H1 (cell line): ENCODE data around the gene RGS17.

ENCODE experiments used
- CEBPB ChIP-seq: IDR thresholded peaks from 2 replicates; pipeline ENCODE4 v1.6.1; 2012; ENCODE audit warnings: low read depth, low read length
- CTCF ChIP-seq, 3 experiments: IDR thresholded peaks; 1 replicate in 2 of 3; 2 replicates in 1 of 3; pipeline versions ENCODE4 v1.5.1 to v1.6.1; 2011; ENCODE audit warnings: low read length in 3 of 3, mild to moderate bottlenecking in 3 of 3, inconsistent platforms in 2 of 3, low read depth in 1 of 3, moderate library complexity in 1 of 3; ENCODE audit not compliant: insufficient read depth in 1 of 3; ENCODE audit errors: control extremely low read depth in 1 of 3
- E2F6 ChIP-seq: IDR thresholded peaks from 2 replicates; pipeline ENCODE4 v1.6.1; 2012; ENCODE audit warnings: inconsistent platforms
- EP300 ChIP-seq, 2 experiments: IDR thresholded peaks; 1 replicate in 1 of 2; 2 replicates in 1 of 2; pipeline ENCODE4 v1.6.1; 2011 to 2012; ENCODE audit warnings: low read depth in 2 of 2, low read length in 2 of 2, mild to moderate bottlenecking in 2 of 2, borderline replicate concordance in 1 of 2, inconsistent platforms in 1 of 2, moderate library complexity in 1 of 2
- EZH2 ChIP-seq: fragments of 200-600 bp; sonication (generic); IDR thresholded peaks from 2 replicates; pipeline ENCODE4 v1.7.1; 2012; ENCODE audit warnings: low read depth, mild to moderate bottlenecking, moderate library complexity, low read length, inconsistent platforms; ENCODE audit not compliant: severe bottlenecking
- POLR2A ChIP-seq, 2 experiments: IDR thresholded peaks; 1 replicate in 1 of 2; 2 replicates in 1 of 2; pipeline ENCODE4 v1.6.1; 2011; ENCODE audit warnings: low read depth in 2 of 2, low read length in 2 of 2, mild to moderate bottlenecking in 2 of 2; ENCODE audit errors: control extremely low read depth in 1 of 2
- POLR2AphosphoS5 ChIP-seq: IDR thresholded peaks from 2 replicates; pipeline ENCODE4 v1.6.1; 2011; ENCODE audit warnings: low read depth, low read length
- RAD21 ChIP-seq, 2 experiments: IDR thresholded peaks in 1 of 2; conservative IDR thresholded peaks in 1 of 2; 2 replicates each; pipeline ENCODE4 v1.6.1; 2011; ENCODE audit warnings: low read depth in 2 of 2, low read length in 2 of 2, improper control_type of control experiment in 1 of 2, inconsistent platforms in 1 of 2, mild to moderate bottlenecking in 1 of 2, moderate library complexity in 1 of 2
- SIRT6 ChIP-seq: IDR thresholded peaks from one replicate; pipeline ENCODE4 v1.7.1; 2012; ENCODE audit warnings: low read length, inconsistent platforms
- SP1 ChIP-seq: IDR thresholded peaks from 2 replicates; pipeline ENCODE4 v1.6.1; 2011; ENCODE audit warnings: low read depth, low read length
- TAF1 ChIP-seq: IDR thresholded peaks from 2 replicates; pipeline ENCODE4 v1.6.1; 2011; ENCODE audit warnings: mild to moderate bottlenecking, low read depth, low read length
- TBP ChIP-seq: IDR thresholded peaks from 2 replicates; pipeline ENCODE4 v1.6.1; 2011; ENCODE audit warnings: low read depth, low read length, improper control_type of control experiment
- TF ChIP-seq, protein P1 (sequence below): IDR thresholded peaks from 2 replicates; pipeline ENCODE4 v1.6.1; 2011; ENCODE audit warnings: low read depth, mild to moderate bottlenecking, low read length; ENCODE audit not compliant: insufficient read depth
- TF ChIP-seq, protein P2 (sequence below): IDR thresholded peaks from 2 replicates; pipeline ENCODE4 v1.6.1; 2012; ENCODE audit warnings: inconsistent platforms

DNA sequence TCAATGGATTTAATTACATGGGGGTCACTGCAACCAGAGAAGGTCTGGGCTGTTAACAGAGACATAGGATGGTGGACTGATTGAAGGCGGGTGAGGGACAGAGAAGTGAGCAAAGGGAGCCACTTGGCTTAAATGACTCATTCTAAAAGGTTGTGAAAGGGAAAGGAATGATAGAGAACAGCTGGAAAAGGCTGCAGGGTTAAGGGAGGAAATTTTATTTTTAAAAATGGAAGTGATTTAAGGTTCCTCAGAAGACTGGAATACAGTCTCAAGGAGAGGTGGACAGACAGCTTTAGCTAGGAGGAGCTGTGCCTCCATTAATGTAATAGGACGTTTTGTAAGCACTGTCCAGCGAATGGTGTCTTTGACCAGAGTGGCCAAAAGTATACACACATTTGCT lies 46.7 kb downstream of the RGS17 start:
- TF ChIP-seq SP1 = no peak
- no peak for TF ChIP-seq CTCF (IDR thresholded peaks at IDR 0.05; ENCODE audit: control extremely low read depth in 1 of 3, insufficient read depth in 1 of 3, low read depth in 1 of 3, low read length in 3 of 3)
- TF ChIP-seq E2F6 = no peak
- no peak for TF ChIP-seq EP300 (IDR thresholded peaks at IDR 0.05; ENCODE audit: borderline replicate concordance in 1 of 2, low read depth in 2 of 2, low read length in 2 of 2)
- no peak for TF ChIP-seq SIRT6
- no peak for TF ChIP-seq EZH2
- no peak for TF ChIP-seq RAD21 (IDR thresholded peaks at IDR 0.05 in 1 of 2, conservative IDR thresholded peaks at IDR 0.05 in 1 of 2; ENCODE audit: low read depth in 2 of 2, low read length in 2 of 2)
- no peak for TF ChIP-seq TAF1
- TF ChIP-seq TBP = no peak
- TF ChIP-seq, protein P1, sequence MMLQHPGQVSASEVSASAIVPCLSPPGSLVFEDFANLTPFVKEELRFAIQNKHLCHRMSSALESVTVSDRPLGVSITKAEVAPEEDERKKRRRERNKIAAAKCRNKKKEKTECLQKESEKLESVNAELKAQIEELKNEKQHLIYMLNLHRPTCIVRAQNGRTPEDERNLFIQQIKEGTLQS = no peak
- no peak for TF ChIP-seq CEBPB
- TF ChIP-seq, protein P2, sequence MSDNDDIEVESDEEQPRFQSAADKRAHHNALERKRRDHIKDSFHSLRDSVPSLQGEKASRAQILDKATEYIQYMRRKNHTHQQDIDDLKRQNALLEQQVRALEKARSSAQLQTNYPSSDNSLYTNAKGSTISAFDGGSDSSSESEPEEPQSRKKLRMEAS = no peak
- TF ChIP-seq POLR2A (IDR thresholded peaks at IDR 0.05; ENCODE audit: control extremely low read depth in 1 of 2, low read depth in 2 of 2, low read length in 2 of 2) = no peak
- TF ChIP-seq POLR2AphosphoS5 = no peak
